Loucy (cell line): ENCODE measurements around the gene LRRK1.

Experiments
- H2AFZ ChIP-seq: fragments of 200-600 bp; sonication (generic); 2 replicates; pipeline ENCODE4 v1.6.0; 2016; ENCODE audit warnings: antibody characterized with exemption, mild to moderate bottlenecking, low read length, moderate library complexity
- H3F3A ChIP-seq: fragments of 200-600 bp; 2 replicates; pipeline ENCODE4 v1.6.0; 2016; ENCODE audit warnings: antibody characterized with exemption, low read depth, mild to moderate bottlenecking
- H3K27me3 ChIP-seq: fragments of 200-600 bp; sonication (generic); 2 replicates; pipeline ENCODE4 v1.6.1; 2014; ENCODE audit warnings: low read length, mild to moderate bottlenecking; ENCODE audit not compliant: insufficient read depth, poor library complexity, severe bottlenecking
- H3K36me3 ChIP-seq: fragments of 200-600 bp; sonication (generic); 2 replicates; pipeline ENCODE4 v1.6.1; 2016; ENCODE audit warnings: low read length; ENCODE audit not compliant: insufficient read depth
- H3K4me1 ChIP-seq: fragments of 200-600 bp; sonication (generic); 2 replicates; pipeline ENCODE4 v1.5.1; 2014; ENCODE audit warnings: low read length, mild to moderate bottlenecking; ENCODE audit not compliant: insufficient read depth, poor library complexity, severe bottlenecking
- H3K4me2 ChIP-seq: fragments of 200-600 bp; sonication (generic); 2 replicates; pipeline ENCODE4 v1.6.0; 2014; ENCODE audit warnings: antibody characterized with exemption, low read length, low read depth, mild to moderate bottlenecking; ENCODE audit not compliant: poor library complexity, severe bottlenecking
- H3K4me3 ChIP-seq: fragments of 200-600 bp; sonication (generic); 2 replicates; pipeline ENCODE4 v1.5.1; 2014; ENCODE audit warnings: low read length, mild to moderate bottlenecking, mixed read lengths; ENCODE audit not compliant: poor library complexity, severe bottlenecking
- H3K79me2 ChIP-seq: fragments of 200-600 bp; sonication (generic); 2 replicates; pipeline ENCODE4 v1.6.1; 2014; ENCODE audit warnings: low read length; ENCODE audit not compliant: insufficient read depth
- H3K9ac ChIP-seq: fragments of 200-600 bp; sonication (generic); 2 replicates; pipeline ENCODE4 v1.6.0; 2014; ENCODE audit warnings: mild to moderate bottlenecking, low read depth, low read length, moderate library complexity; ENCODE audit not compliant: poor library complexity, severe bottlenecking
- H3K9me2 ChIP-seq: fragments of 200-600 bp; sonication (generic); replicated peaks from 2 replicates; pipeline ENCODE4 v1.6.1; 2016; ENCODE audit warnings: low read depth, low read length, mixed read lengths
- H3K9me3 ChIP-seq: fragments of 200-600 bp; sonication (generic); 2 replicates; pipeline ENCODE4 v1.6.1; 2014; ENCODE audit warnings: mild to moderate bottlenecking, antibody characterized with exemption, low read length, low read depth; ENCODE audit not compliant: insufficient read depth
- H4K20me1 ChIP-seq: fragments of 200-600 bp; sonication (generic); 2 replicates; pipeline ENCODE4 v1.6.0; 2014; ENCODE audit warnings: antibody characterized with exemption, low read length, mild to moderate bottlenecking; ENCODE audit not compliant: insufficient read depth, poor library complexity, severe bottlenecking
- CTCF ChIP-seq: fragments of 200-600 bp; sonication (generic); conservative IDR thresholded peaks from 2 replicates; pipeline ENCODE4 v1.5.1; 2014; ENCODE audit warnings: mild to moderate bottlenecking, antibody characterized with exemption, low read length
- EZH2phosphoT487 ChIP-seq: fragments of 200-600 bp; IDR thresholded peaks from 2 replicates; pipeline ENCODE4 v1.6.1; 2018; ENCODE audit warnings: antibody characterized with exemption, mild to moderate bottlenecking, moderate library complexity, borderline replicate concordance

The LRRK1 gene

DNA sequence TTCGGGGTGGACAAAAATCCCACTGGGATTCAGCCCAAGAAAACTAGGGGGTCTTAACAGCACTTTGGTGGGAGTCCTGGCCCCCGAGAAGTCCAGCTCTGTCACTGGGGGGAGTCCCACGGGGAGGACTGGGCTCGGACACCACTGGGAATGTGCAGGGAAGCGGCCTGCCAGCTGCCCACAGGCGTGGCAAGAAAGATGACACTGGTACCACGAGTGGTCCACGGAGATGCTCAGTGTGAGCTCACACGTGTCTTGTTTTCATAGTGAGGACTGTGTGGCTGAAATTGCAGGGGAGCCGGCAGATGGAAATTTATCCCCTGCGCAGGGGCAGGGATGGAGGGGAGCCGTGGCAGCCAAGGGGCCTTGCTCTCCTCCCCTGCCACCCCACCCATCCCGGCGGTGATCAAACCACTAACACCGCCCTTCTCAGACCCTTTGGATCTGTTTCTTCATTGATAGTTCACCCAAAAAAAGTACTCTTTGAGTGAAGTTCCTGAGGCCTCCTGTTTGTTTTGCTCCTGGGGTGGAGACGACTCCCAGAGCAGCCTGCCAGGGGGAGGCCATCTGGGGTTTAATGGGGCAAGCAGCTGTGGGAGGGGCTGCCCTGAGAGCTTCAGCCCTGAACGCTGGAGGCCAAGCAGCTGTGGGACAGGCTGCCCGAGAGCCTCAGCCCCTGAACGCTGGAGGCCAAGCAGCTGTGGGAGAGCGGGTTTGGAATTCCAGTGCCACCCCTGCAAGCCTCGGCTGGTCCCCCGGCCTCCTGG is 130.9 kb downstream of the LRRK1 start:
- H3K36me3 ChIP-seq: no peaks in the 10 kb centered on the region
- no peaks in the 10 kb centered on the region for H3F3A ChIP-seq

GRCh38 chr15:101050623-101051290 is 131.6 kb downstream of the LRRK1 start:
- Histone ChIP-seq H3K9me3 (no peaks in the 10 kb centered on the region), H3K4me1 (no peaks in the 10 kb centered on the region), H3F3A (no peaks in the 10 kb centered on the region), H2AFZ (no peak overlapping the region), H3K36me3 (no peaks in the 10 kb centered on the region), H3K9ac (no peak overlapping the region), H3K4me2 (no peak overlapping the region), H4K20me1 (no peaks in the 10 kb centered on the region), H3K9me2 (no peaks in the 10 kb centered on the region), H3K27me3 (no peaks in the 10 kb centered on the region), H3K4me3 (no peak overlapping the region), H3K79me2 (no peaks in the 10 kb centered on the region)
- no peak for TF ChIP-seq CTCF
- TF ChIP-seq EZH2phosphoT487: no peak

More for the DNA sequence above, 130.9 kb downstream of the LRRK1 start:
- Histone ChIP-seq H3K79me2 (no peaks in the 10 kb centered on the region), H4K20me1 (no peaks in the 10 kb centered on the region), H3K9me3 (no peaks in the 10 kb centered on the region), H3K9ac (no peak overlapping the region), H3K9me2 (no peaks in the 10 kb centered on the region), H3K27me3 (no peaks in the 10 kb centered on the region), H2AFZ (no peak overlapping the region), H3K4me1 (no peaks in the 10 kb centered on the region), H3K4me2 (no peak overlapping the region), H3K4me3 (no peak overlapping the region)
- TF ChIP-seq CTCF: no peak
- TF ChIP-seq EZH2phosphoT487: no peak

DNA sequence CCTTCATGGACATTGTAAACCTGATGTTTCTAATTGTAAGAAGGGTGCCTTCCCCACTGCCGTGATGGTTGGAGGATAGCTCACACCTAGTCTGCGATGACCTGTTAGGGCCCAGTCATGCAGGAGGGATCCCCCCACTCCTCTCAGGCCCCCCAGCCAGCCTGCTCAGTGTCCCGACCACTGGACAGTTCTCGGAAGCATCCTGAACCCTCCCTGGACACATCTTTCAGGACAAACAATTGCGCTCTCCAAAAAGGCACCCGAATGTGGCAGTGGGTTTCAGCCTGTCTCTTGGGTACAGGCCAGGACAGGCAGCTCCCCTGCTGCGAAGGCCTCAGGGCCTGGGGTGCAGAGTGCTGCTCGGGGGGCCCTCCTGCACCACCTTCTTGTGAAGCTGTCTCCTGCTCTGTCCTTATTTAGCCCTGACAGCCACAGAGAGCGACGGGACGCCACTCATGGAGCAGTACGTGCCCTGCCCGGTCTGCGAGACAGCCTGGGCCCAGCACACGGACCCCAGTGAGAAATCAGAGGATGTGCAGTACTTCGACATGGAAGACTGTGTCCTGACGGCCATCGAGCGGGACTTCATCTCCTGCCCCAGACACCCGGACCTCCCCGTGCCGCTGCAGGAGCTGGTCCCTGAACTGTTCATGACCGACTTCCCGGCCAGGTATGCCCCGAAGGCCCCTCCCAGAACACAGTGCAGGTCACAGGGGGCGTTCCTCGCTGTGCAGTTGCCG is 132.3 kb downstream of the LRRK1 start:
- no peak overlapping the region for H3K9ac ChIP-seq
- no peaks in the 10 kb centered on the region for H3F3A ChIP-seq
- H3K4me2 ChIP-seq: no peak overlapping the region
- H3K9me3 ChIP-seq: no peaks in the 10 kb centered on the region
- H2AFZ ChIP-seq: no peak overlapping the region
- no peak overlapping the region for H3K4me3 ChIP-seq
- H3K27me3 ChIP-seq: no peaks in the 10 kb centered on the region
- no peaks in the 10 kb centered on the region for H3K9me2 ChIP-seq
- TF ChIP-seq EZH2phosphoT487: no peak
- no peak for TF ChIP-seq CTCF
- no peaks in the 10 kb centered on the region for H3K4me1 ChIP-seq
- no peaks in the 10 kb centered on the region for H3K79me2 ChIP-seq
- H4K20me1 ChIP-seq: no peaks in the 10 kb centered on the region
- H3K36me3 ChIP-seq: no peaks in the 10 kb centered on the region
